ENCODE results near the gene LCE3B.
"Not testable (repeated sequence)": the region's sequence is repeated elsewhere in the genome, so short reads cannot be mapped to it uniquely, and the experiment has no call there.

Gene LCE3B

DNA sequence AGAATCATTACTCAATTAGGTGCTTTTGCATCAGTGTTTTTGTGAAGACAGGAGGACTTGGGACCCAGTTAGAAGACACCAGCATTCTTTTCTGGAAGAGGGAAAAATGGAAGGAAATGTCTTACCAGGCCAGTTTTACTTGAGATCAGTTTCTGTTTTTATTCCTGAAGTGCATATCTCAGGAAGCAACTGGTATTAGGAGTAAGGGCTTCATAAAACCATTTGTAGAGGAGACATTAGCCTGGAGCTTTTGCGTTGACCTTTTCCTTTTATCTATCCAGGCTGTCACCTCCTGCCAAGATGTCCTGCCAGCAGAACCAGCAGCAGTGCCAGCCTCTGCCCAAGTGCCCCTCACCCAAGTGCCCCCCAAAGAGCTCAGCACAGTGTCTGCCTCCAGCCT, at the start of gene LCE3B:
Gene LCE3B, plus strand, starts transcription at position 301 of the 400 bp plus-strand sequence. Its CDS starts 0 bp downstream, at position 301.
- DNase-seq (ENCODE audit: low spot score), result no peak

DNA sequence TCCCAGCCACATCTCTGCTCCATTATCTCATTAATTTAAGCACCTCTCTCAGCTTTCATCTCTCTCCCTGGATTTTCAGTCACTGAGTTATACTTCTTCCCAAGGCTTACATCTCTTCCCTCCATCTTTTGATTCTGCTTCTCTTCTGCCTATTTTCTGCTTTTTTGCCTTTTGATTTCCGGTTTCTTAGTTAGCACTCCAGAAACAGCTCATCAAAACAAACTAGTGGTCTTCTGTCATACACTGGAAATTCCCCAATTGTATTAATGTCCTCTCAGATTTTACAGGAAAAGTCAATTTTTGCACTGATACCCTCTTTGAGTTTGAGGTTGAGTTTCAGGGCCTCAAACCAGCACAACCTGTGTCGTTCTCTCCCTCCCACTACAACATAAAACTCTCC, 48.5 kb upstream of the LCE3B start:
- DNase-seq (ENCODE audit: low spot score), result no peak

DNA sequence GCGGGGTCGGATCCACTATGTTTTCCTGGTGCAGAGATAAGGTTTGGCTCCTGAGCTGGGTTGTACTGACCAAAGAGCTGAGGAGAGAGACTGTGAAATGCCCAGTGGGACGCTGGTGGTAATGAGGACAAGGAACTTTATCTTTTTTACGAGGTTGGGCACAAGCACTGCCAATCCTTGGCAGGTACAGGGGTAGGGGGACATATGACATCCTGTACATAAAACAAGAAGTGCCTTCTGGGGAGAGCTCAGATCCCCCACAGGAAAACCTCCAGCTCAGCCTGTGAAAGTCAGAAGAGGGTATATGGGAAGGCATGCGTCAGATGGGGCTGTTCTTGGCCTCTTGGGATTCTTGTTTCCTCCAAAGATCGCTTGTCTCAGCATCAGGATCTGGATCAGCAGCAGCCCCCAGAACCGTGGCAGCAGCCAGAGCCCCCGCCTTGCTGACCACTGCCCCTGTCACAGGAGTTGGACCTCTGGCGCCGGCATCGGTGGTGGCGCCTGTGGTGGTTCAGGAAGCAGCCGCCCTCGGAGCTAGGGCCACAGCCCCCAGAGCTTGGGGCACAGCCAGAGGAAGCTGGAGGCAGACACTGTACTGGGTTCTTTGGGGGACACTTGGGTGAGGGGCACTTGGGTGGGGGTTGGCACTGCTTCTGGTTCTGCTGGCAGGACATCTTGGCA, 47.9 kb upstream of the LCE3B start:
- DNase-seq (ENCODE audit: low spot score), result no peak

- no peak for DNase-seq (ENCODE audit: low spot score)
Observed at GRCh38 chr1:152566681-152567080, 46.9 kb upstream of the LCE3B start, which contains the start of gene LCE3E. TSS of gene LCE3E (minus strand) at chr1:152566780. CDS start at chr1:152566208, 572 bp downstream.

DNA sequence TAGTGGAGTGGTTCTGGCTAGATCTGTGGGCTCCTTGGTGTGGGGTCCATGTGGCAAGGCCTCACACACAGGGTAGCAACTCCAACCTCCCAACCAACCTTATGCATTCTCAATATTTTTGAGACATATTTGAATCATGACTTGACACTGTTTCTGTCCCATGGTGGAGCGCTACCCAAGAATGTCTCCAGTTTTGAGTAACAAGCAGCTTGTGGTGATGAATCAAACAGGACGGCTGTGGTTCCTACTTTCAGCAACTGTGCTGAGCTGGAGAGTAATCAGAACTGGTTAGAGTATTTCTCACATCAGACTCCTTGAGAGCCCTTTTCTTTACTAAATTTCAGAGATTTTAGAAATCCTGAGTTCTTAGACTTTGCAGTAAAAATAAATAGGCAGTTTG, 36.4 kb upstream of the LCE3B start:
- no peak for DNase-seq (ENCODE audit: low spot score)

- DNase-seq (ENCODE audit: low spot score), result not testable (repeated sequence)
Observed at GRCh38 chr1:152579526-152579925, 34.1 kb upstream of the LCE3B start.

DNA sequence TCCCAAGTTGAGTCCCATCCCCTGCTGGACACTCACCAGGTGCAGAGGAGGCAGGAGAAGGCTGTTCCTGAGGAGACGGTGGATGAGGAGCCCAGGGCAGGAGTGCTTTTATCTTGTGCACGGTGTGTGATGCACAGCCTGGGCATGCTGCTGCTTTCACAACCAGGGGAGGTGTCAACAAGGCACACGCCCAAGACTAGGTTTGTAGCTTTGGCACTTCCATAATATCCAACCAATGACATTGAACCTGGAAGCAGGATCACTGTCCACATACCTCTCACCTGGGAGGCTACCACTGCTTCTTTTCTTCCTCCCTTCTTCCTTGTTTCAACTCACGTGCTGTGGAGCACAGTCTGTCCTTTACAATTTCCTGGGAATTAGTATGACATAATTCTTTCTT, 33.2 kb upstream of the LCE3B start, which contains the start of gene LCE3D:
Gene LCE3D, minus strand, starts transcription at position 84 of the 400 bp plus-strand sequence. CDS start 580 bp downstream, outside the sequence.
- DNase-seq (ENCODE audit: low spot score), result no peak

- no peak for DNase-seq (ENCODE audit: low spot score)
Observed at GRCh38 chr1:152582647-152583046, 31.0 kb upstream of the LCE3B start.

- no peak for DNase-seq (ENCODE audit: low spot score)
Observed at GRCh38 chr1:152585586-152585985, 28.0 kb upstream of the LCE3B start.

DNA sequence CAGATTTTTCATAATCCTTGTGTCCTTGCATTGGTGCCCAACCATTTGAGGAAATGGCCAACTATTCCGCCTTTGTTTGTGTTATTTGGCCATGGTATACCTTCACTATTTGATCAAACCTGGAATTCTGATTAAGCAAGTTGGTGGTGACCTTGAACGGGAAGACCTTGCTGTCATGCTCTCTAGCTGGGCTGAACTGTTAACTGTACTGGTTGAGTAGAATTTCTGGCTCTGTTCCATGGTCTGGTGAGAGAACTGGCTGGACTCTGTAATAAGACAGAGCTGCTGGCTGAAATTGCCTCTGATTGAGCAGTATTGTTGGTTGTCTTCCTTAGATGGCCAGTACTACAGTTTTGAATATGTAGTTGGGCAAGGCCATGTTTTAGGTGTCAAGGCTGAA, 16.6 kb upstream of the LCE3B start:
- DNase-seq (ENCODE audit: low spot score), result no peak

DNA sequence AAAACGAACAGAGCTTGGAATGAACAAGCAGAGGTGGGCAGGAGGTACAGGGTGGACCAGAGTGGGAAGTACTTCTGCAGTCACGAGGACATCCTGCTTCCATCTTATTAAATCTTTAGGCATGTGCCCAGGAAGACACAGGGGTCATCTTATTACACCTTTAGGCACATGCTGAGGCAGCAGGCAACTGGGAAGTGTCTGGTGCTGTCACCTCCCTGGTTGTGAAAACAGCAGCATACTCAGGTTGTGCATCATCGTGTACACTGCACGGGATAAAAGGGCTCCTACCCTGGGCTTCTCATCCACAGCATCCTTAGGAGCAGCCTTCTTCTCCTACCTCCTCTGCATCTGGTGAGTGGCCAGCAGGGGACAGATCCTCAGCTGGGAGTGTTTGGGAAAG, 13.7 kb upstream of the LCE3B start, which contains the start of gene LCE3C:
Gene LCE3C, plus strand, starts transcription at position 301 of the 400 bp plus-strand sequence. CDS start 498 bp downstream, outside the sequence.
- no peak for DNase-seq (ENCODE audit: low spot score)

- no peak for DNase-seq (ENCODE audit: low spot score)
Observed at GRCh38 chr1:152621993-152622392, 8.4 kb downstream of the LCE3B start.

- no peak for DNase-seq (ENCODE audit: low spot score)
Observed at GRCh38 chr1:152622803-152623202, 9.2 kb downstream of the LCE3B start, which contains the start of gene LCE3A. TSS of gene LCE3A (minus strand) at chr1:152623103. CDS start at chr1:152623103, 0 bp downstream.

GRCh38 chr1:152623203-152623844, 9.7 kb downstream of the LCE3B start:
- peak; percentile 28 for DNase-seq (ENCODE audit: low spot score)

GRCh38 chr1:152626744-152627143, 13.1 kb downstream of the LCE3B start:
- no peak for DNase-seq (ENCODE audit: low spot score)

DNA sequence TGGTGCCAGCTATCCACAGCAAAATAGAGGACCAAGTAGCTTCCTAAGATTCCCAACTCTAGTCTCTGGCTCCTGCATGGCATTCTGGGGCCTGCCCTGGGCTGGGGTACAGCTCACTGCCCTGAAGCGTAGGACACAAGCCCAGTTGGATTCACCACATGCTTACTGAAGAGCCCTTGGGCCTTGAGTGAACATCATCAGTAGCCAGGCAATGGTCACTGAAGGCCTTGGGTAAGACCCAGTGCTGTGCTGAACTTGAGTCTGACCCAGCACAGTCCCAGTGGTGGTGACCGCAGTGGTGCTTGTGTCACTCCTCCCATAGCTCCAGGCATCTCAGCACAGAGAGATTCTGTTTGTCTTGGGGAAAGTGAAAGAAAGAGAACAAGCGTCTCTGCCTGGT, 17.0 kb downstream of the LCE3B start:
- DNase-seq (ENCODE audit: low spot score), result no peak

DNA sequence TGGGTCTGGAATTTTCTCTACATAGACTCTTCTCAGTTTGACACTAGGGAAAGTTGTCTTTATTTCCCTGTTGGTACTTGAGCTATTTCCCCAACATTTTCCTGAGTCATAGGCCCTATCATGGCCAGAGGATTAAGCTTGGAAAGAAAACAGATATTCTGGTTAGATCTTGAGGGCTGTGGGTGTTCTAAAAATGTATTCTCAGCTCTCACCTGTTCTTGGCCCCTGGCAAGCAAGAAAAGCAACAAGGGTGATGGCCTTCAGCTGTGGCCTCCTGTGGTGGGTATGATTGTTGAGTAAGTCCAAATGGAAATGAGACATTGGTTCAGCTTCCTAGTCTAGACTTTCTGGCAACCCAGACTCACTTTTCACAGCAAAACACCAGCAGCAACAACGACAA, 26.7 kb downstream of the LCE3B start:
- DNase-seq (ENCODE audit: low spot score), result no peak

DNA sequence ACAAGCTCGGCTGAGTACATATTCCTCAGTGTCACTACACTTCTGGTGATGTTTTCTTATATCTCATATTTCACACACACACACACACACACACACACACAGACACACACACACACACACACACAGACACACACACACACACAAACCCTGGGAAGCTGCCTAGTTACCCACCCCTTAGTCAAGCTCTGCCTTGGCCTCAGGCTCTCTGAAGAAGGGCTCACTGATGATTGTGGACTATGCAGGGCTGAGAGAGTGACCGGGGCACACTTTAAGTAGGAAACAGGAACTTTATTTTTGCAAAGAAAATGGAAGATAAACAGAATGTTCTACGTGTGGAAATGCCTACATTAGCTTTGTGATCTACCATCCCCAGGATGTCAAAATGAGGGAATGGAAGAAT, 30.3 kb downstream of the LCE3B start:
- no peak for DNase-seq (ENCODE audit: low spot score)

DNA sequence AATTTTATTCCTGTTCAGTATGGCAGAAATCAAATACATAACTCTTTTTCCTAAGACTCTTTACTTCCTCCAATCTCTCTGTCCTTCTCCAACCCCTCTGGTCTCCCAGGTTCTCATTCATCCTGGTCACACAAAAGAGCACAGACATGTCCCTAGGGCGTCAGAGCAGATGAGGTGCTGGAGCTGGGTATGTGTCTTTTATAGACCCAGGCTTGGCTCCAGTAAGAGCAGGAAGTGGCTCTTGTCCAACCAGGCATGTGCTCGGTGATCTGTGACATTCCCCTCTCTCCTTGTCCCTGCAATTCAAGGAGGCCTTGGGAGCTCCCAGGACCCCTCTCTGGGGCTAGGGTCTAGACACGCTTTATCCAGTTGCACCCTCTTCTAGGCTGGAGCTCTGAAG, 31.5 kb downstream of the LCE3B start:
- DNase-seq (ENCODE audit: low spot score), result no peak

GRCh38 chr1:152646656-152647055, 33.0 kb downstream of the LCE3B start:
- no peak for DNase-seq (ENCODE audit: low spot score)

- peak; percentile 49 for DNase-seq (ENCODE audit: low spot score)
Observed at GRCh38 chr1:152654110-152654509, 40.5 kb downstream of the LCE3B start.

- no peak for DNase-seq (ENCODE audit: low spot score)
Observed at GRCh38 chr1:152656459-152656858, 42.8 kb downstream of the LCE3B start.

GRCh38 chr1:152657677-152658076, 44.1 kb downstream of the LCE3B start:
- no peak for DNase-seq (ENCODE audit: low spot score)

Data from HuH-7 (cell line).